ENCODE data around the gene NALCN. TPM values are rescaled to one million over a fixed set of nuclear protein-coding genes. Genes with fewer than 3 reads are reported as not detected.

Gene NALCN
- total RNA-seq (not detected), polyA plus RNA-seq (not detected), total RNA-seq (0 to 0.26 (median 0.03) reads per million in 6 experiments)

DNA sequence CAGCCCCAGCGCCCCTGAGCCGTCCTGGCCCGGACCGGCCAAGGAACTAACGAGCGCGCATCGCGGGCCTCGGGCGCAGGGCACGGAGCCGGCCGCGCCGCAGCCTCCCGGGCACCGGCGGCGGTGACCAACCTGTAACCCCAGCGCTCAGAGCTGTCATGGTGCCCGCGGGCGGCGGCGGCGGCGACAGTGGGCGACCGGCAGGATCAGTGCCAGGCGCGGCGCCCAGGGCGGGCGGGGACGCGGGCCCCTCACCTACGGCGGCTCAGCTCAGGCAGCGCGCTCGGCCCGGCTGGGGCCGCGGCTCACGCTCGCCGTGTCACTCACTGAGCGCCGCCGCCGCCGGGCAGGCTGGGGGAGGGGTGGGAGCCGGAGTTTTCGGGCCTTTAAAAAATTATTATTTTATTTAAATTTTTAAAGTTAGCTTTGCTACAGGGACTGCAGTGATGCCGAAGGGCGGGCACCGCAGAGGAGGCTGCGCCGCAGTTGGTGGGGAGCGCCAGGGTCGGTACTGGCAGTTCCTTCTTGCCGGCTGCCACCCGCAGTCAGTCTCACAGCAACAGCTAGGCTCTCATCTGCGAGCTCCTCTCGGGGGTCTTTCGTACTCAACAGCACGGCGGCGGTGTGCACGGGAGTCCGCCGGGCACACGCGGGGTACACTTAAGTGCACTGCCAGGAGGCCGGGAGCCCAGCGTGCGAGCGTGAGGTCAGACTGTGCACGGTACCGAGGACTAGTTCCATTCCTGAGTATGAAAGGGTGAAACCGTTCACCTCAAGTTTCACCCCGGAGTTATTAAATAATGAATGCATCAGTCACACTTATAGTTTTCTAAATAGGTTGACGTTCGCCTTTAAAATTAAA, at the start of gene NALCN:
TSS of gene NALCN (minus strand) at position 328 of the 862 bp plus-strand sequence. CDS start 17,382 bp downstream, outside the sequence.
- H3K27me3 Mint-ChIP-seq: peaks cover 25 to 56% (median 39%) of the 10 kb centered on the region in 5 donors
- DNase-seq (no peak), ATAC-seq (no peak)
- H3K36me3 Mint-ChIP-seq: no peaks in the 10 kb centered on the region
- H3K4me1 Mint-ChIP-seq: peaks cover 0 to 9% (median 3%) of the 10 kb centered on the region in 4 donors
- POLR2A ChIA-PET: no interaction called here
- H3K27ac Mint-ChIP-seq: peak within 1 kb of the TSS in 1 of 10 donors; percentile 9
- H3K4me3 Mint-ChIP-seq: peak within 1 kb of the TSS in 8 of 10 donors; percentile 26 to 73 (median 47)
- peaks cover 0 to 6% (median 0%) of the 10 kb centered on the region in 9 donors for H3K9me3 Mint-ChIP-seq

DNA sequence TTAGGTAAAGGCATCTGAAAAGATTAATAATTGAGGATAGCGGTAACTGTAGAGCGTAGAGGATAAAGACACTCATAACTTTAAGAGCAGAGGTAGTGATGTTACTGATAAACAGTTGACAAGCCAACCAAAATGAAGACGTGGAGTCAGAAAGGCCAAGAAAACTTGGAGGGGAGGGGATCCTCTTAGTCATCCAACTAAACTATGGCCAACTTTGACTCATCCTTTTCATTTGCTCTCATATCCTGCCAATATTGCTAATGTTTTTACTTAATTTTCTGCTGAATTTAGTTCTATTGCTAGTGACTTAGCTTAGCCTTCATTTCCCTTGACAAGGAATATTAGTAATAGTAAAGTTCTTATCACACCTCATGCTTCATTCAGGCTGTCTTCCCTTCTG, 49.6 kb upstream of the NALCN start:
- Mint-ChIP-seq H3K4me3 (no peak overlapping the region), H3K4me1 (no peaks in the 10 kb centered on the region), H3K27me3 (peaks cover 4 to 17% (median 8%) of the 10 kb centered on the region in 5 donors), H3K27ac (no peak overlapping the region), H3K9me3 (peaks cover 0 to 4% (median 0%) of the 10 kb centered on the region in 9 donors), H3K36me3 (no peaks in the 10 kb centered on the region)
- no peak for ATAC-seq
- DNase-seq: no peak
- POLR2A ChIA-PET: no interaction called here

DNA sequence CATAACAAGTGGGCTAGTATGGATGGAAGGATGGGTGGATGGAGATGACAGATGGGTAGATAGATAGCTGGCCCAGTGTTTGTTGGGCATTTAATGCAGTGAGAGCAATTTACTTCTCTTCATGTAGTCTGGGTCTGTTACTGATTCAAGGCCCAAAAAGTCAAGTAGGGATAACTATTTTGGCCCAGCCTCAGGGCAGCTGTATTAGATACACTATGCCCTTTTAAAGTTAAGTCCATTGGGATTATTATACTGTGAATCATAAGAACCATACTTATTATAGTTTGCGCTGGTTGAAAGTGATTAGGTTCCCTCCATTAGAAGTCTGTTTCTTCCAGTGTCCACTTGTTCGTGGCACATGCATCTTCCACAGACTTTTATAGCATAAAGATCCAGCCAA, 40.9 kb upstream of the NALCN start:
- peaks cover 13 to 47% (median 22%) of the 10 kb centered on the region in 5 donors for H3K27me3 Mint-ChIP-seq
- no peak overlapping the region for H3K4me3 Mint-ChIP-seq
- no peak for DNase-seq
- H3K9me3 Mint-ChIP-seq: peaks cover 0 to 3% (median 0%) of the 10 kb centered on the region in 9 donors
- H3K4me1 Mint-ChIP-seq: peaks cover 0 to 8% (median 2%) of the 10 kb centered on the region in 4 donors
- POLR2A ChIA-PET: no interaction called here
- no peak for ATAC-seq
- no peaks in the 10 kb centered on the region for H3K36me3 Mint-ChIP-seq
- no peak overlapping the region for H3K27ac Mint-ChIP-seq

DNA sequence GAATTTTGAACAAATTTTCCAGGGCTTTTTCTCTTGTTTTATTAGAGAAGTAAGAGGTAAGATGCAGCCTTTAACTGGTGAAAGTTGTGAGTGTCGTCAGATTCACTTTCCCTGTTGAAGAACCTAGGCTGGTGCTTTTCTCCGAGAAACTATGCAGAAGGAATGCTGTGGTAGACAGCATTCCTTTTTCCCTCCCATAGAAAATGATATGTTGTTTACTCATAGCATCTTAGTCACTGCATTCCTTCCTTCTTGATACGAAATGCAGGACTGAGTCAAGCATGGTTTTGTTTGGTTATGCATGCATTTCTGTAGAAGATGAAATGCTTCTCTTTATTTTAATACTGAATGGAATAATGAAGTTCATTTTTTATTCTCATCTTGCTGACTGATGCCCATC, 39.6 kb upstream of the NALCN start:
- peaks cover 13 to 57% (median 23%) of the 10 kb centered on the region in 5 donors for H3K27me3 Mint-ChIP-seq
- H3K4me1 Mint-ChIP-seq: peaks cover 0 to 8% (median 2%) of the 10 kb centered on the region in 4 donors
- POLR2A ChIA-PET: no interaction called here
- H3K27ac Mint-ChIP-seq: no peak overlapping the region
- ATAC-seq (no peak), DNase-seq (no peak)
- no peaks in the 10 kb centered on the region for H3K36me3 Mint-ChIP-seq
- peaks cover 0 to 3% (median 0%) of the 10 kb centered on the region in 9 donors for H3K9me3 Mint-ChIP-seq
- no peak overlapping the region for H3K4me3 Mint-ChIP-seq

DNA sequence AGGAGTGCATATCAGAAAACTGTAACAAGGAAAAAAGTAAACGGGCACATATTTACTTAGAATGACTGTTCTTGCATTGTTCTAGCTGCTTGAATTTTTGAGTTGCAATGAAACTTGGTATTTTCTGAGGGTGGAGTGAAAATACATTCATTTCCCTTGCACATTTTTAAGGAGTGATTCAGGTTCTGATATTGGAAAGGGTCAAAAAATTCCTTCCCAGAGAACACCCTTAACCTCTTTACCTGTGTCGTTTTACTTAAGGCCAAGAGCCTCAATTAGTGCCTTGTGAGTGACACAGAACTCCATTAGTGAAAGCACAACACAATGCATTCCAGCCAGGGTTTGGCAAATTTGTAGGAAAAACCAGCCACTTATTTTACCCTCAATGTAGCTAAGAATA, 38.5 kb upstream of the NALCN start:
- Mint-ChIP-seq H3K9me3 (peaks cover 0 to 3% (median 0%) of the 10 kb centered on the region in 9 donors), H3K4me3 (peak overlapping the region in 2 of 10 donors; percentile 34 to 40), H3K27ac (no peak overlapping the region), H3K36me3 (no peaks in the 10 kb centered on the region), H3K4me1 (peaks cover 0 to 8% (median 2%) of the 10 kb centered on the region in 4 donors), H3K27me3 (peaks cover 13 to 50% (median 23%) of the 10 kb centered on the region in 5 donors)
- POLR2A ChIA-PET: no interaction called here
- no peak for ATAC-seq
- no peak for DNase-seq

DNA sequence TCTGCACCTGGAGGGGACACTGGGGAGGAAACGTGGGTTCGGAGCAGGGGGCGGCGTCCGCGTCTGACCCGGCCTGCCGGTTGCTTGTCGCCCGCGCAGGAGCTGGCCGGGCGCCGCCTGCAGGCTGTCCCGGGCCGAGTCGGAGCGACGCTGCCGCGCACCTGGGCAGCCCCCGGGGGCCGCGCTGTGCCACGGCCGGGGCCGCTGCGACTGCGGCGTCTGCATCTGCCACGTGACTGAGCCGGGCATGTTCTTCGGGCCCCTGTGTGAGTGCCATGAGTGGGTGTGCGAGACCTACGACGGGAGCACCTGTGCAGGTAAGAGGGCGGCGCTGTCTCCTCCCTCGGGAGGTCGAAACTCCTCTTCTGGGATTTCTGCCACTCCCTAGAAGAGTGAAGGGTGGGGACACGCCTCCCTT, 37.5 kb upstream of the NALCN start:
- ATAC-seq: peak in 1 of 2 donors; percentile 14
- Mint-ChIP-seq H3K4me1 (peaks cover 0 to 8% (median 2%) of the 10 kb centered on the region in 4 donors), H3K9me3 (peaks cover 0 to 3% (median 0%) of the 10 kb centered on the region in 9 donors), H3K27me3 (peaks cover 13 to 48% (median 23%) of the 10 kb centered on the region in 5 donors), H3K4me3 (peak overlapping the region in 6 of 10 donors; percentile 37 to 70 (median 48)), H3K27ac (no peak overlapping the region), H3K36me3 (no peaks in the 10 kb centered on the region)
- no peak for DNase-seq
- POLR2A ChIA-PET: no interaction called here

DNA sequence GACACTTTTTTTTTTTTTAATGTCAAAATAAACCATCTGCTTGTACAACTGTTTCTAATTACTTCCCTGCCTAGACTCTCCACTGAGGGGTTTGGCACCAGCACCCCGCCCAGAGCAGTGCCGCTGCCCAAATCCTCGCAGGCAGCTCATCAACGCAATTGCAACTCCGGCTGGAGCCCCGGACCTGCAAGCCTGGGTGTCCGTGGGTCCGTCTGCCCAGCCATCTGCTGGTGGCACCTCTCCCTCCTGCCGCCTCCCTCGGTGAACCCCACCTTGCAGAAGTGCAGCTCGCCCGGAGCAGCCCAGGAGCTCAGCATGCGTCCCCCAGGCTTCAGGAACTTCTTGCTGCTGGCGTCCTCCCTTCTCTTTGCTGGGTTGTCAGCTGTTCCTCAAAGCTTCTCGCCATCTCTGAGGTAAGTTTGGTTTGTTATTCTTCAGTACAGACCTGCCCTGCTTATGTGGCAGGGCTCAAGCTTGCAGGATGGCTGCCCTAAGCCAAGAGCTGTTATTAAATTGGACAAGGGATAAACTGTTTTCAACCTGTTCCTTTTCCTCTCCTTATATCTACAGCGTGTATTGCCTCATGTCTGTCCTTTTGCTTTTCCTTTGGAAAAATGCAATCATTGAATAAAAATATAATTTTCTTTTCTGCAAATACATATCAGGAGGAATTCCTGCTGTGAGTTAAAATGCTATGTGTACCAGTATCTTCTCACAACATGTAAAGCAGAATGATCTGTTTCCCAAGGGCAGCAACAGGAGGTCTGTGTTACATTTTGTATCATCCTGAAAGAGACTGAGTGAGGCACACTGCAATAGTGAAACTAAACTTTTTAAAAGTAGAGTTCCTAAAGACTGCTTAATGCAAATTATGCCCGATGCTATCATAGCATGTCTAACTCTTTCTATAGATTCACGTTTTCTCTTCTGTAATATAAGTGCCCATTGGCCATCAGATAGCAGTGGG, 36.5 kb upstream of the NALCN start, which contains the start of gene ITGBL1:
TSS of gene ITGBL1 (plus strand) at position 157 of the 967 bp plus-strand sequence. CDS start at position 316, 159 bp downstream.
- DNase-seq (no peak), ATAC-seq (no peak)
- Mint-ChIP-seq H3K9me3 (peaks cover 0 to 3% (median 0%) of the 10 kb centered on the region in 9 donors), H3K27ac (no peak within 1 kb of the TSS), H3K4me3 (peak within 1 kb of the TSS in 8 of 10 donors; percentile 22 to 70 (median 40)), H3K36me3 (no peaks in the 10 kb centered on the region), H3K27me3 (peaks cover 13 to 47% (median 23%) of the 10 kb centered on the region in 5 donors), H3K4me1 (peaks cover 0 to 8% (median 2%) of the 10 kb centered on the region in 4 donors)
- POLR2A ChIA-PET: no interaction called here

DNA sequence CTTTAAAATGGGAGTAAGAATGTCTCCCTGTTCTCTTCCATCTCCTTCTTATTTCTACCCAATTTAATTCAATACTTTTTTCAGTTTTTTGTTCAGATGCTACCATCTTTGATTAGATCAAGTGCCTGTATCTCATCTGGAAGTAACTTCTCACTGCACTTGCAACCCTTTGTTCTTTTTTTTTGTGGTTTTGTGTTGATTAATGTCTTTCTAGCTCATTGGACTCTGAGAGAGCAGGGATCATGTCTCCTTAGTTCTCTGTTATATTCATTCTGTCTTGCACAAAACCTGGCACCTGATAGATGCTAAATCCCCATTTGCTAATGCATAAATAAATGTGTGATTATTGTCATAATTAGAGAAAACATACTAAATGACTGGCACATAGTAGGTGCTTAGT, 35.3 kb upstream of the NALCN start:
- DNase-seq (no peak), ATAC-seq (no peak)
- H3K9me3 Mint-ChIP-seq: peaks cover 0 to 3% (median 0%) of the 10 kb centered on the region in 9 donors
- no peak overlapping the region for H3K27ac Mint-ChIP-seq
- POLR2A ChIA-PET: no interaction called here
- H3K4me3 Mint-ChIP-seq: no peak overlapping the region
- peaks cover 12 to 40% (median 23%) of the 10 kb centered on the region in 5 donors for H3K27me3 Mint-ChIP-seq
- peaks cover 0 to 8% (median 2%) of the 10 kb centered on the region in 4 donors for H3K4me1 Mint-ChIP-seq
- no peaks in the 10 kb centered on the region for H3K36me3 Mint-ChIP-seq

DNA sequence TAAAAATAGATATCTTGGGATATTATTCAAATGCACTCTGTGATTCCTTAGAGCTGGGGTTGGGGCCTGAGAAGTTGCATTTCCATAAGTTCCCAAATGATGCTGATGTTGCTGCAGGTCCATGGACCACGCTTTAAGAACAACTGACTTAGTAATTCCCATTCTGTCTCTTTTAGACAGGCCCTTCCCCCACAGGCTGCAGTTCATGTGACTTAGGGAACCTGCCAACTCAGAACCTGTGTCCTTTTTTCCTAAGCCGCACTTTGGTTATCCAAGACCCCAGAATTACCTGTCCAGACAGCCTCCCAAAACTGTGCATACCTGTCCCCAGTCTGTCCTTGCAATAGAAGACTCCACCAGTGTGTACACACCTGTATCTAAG, 34.4 kb upstream of the NALCN start:
- H3K9me3 Mint-ChIP-seq: peaks cover 0 to 3% (median 0%) of the 10 kb centered on the region in 9 donors
- H3K27me3 Mint-ChIP-seq: peaks cover 11 to 40% (median 23%) of the 10 kb centered on the region in 5 donors
- H3K36me3 Mint-ChIP-seq: no peaks in the 10 kb centered on the region
- DNase-seq: no peak
- peaks cover 0 to 8% (median 2%) of the 10 kb centered on the region in 4 donors for H3K4me1 Mint-ChIP-seq
- POLR2A ChIA-PET: no interaction called here
- no peak for ATAC-seq
- no peak overlapping the region for H3K27ac Mint-ChIP-seq
- no peak overlapping the region for H3K4me3 Mint-ChIP-seq

DNA sequence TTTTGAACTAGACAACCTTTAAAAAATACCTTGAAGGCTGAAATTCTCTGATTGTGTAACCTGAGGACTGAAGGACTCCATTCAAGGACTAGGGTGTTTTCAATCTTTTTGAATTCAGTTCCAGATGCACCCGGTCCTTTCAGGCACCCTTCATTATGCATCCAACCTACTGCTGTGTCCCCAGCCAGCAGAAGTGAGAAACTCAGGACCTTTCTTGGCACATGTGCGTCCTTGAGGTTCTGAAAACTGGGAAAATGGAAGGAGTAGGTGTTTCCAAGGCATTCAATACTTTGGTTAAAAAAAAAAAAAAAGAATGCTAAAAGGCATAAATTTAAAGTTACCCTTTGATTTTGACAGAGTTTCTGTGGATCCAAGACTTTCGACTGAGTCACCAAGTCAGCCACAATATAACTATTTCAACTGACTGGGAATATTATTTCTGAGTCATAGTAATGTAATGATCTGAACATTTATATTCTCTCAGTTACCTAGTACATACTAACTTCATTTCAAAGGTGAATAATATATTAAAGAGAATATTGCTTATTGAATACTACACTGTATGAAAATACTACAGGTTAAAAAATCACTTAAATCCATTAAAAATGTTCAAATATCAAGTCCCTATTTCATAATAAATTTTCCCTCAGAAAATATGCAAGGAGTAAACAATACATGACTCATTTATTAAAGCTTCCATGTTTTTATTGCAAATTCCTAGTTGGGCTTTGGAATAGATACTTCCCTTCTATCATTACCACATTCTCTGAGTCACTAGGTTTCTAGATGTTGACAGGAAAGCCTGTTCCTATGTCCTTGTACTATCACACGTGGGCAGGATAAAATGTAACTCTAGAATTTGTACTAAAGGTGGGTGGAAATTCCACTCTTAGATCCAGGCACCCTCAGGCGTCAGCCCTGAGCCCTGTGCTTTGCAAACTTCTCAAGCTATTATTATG, 33.8 kb upstream of the NALCN start:
- Mint-ChIP-seq H3K36me3 (no peaks in the 10 kb centered on the region), H3K4me3 (no peak overlapping the region), H3K27me3 (peaks cover 11 to 36% (median 21%) of the 10 kb centered on the region in 5 donors), H3K27ac (no peak overlapping the region), H3K9me3 (peaks cover 0 to 3% (median 0%) of the 10 kb centered on the region in 9 donors), H3K4me1 (peaks cover 0 to 8% (median 2%) of the 10 kb centered on the region in 4 donors)
- POLR2A ChIA-PET: no interaction called here
- no peak for ATAC-seq
- DNase-seq: no peak

DNA sequence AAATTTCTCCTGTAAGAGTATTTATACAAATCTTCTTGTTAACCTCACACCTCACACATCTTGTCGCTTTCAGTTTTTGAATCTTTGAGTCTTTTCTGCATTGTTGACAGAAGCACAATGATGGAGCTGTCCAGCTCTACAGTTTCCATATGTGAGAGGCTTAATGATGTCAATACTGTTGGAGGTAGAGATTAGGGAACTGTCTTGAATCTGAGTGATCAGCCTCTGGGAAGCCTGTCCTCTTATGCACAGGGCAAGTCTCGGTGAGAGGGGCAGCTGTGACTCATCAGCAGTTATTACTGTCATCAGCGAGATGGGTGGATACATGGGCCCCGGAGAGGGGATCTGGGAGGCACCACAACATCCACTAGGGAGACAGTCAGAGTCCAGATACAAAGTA, 31.5 kb upstream of the NALCN start:
- ATAC-seq (no peak), DNase-seq (no peak)
- POLR2A ChIA-PET: no interaction called here
- H3K27ac Mint-ChIP-seq: no peak overlapping the region
- peaks cover 2 to 17% (median 12%) of the 10 kb centered on the region in 5 donors for H3K27me3 Mint-ChIP-seq
- H3K4me1 Mint-ChIP-seq: no peaks in the 10 kb centered on the region
- peaks cover 0 to 9% (median 0%) of the 10 kb centered on the region in 9 donors for H3K9me3 Mint-ChIP-seq
- H3K36me3 Mint-ChIP-seq: no peaks in the 10 kb centered on the region
- no peak overlapping the region for H3K4me3 Mint-ChIP-seq

All from naive thymus-derived CD8-positive, alpha-beta T cell (primary cell).